Measurements from ENCODE around the gene EIF2A.
A peak's percentile ranks its signal among the peaks of the same experiment; 100 is the strongest.
"Not testable (repeated sequence)": the region's sequence is repeated elsewhere in the genome, so short reads cannot be mapped to it uniquely, and the experiment has no call there.

Gene EIF2A

GRCh38 chr3:150543531-150543930 is 3.1 kb upstream of the EIF2A start:
- DNase-seq (ENCODE audit: low read depth in 2 of 2): no peak

DNA sequence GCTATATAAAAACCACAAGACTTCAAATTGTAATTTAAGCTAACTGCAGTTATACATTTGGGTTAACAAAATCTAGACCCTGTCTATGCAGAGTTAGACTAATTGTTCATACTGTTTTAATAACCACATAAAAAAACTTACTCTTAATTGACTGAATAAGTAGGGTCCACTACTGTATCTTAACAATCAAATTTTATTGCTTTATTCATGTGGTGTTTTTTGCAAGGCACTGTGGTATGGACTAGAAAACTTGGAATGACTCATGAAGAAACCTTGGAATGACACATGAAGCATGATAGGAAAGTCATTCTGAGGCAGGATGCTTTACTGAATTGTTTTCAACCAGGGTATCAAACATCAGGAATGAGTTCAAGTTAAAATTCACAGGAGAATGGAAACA is 2.5 kb upstream of the EIF2A start:
- DNase-seq (ENCODE audit: low read depth in 2 of 2): no peak

DNA sequence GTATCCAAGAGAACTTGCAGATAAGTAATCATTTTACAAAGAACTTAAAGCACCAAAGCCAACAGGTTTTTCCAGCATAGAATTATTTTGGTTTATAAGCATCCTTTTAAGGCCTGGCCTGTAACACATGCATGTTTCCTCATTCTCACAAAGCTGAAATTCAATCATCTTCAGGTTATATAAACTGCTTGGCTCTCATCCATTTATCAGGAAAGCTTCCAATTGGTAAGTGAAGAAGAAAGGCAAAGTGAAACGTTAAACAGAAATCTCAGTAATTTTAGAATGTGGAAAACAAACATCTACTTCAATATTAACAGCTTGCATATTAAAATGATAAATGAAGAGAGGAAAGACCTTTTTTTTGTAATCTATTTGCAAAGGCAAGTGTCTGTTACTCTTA is 1.9 kb upstream of the EIF2A start:
- no peak for DNase-seq (ENCODE audit: low read depth in 2 of 2)

DNA sequence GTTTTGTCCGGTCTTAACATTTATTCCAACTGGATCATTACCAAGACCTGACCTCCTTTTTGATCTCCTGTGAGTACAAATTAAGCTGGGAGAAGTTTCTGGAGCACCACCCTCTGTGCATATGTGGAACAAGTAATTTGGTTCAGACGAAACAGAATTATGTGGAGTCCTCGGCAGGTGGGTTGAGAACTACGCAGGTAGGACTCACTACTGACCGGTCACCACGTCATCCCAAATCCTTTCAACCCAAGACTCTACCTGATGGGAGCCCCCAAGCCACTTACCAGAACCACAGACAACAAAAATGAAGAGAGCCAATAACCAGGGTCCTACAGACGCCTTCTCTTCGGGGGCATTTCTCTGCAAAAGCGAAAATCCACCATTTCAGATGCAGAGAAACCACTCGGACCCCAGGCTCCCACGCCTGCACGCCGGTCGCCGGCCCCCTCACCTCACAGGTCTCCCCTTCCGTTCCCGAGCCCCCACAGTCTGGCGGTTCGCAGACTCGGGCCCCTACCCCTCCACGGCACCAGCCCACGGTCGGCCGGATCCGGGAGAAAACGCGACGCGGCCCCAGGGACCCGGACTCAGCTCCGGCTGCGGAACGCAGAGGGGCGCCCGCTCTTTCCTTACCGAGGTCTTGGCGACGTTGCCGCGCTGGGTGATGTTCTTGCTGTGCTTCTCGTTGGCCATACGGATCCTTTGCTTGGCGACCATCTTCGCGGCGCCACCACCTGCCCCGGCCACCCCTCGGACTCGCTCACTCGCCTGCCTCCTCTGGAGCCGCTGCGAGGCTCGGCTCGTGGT is 965 bp upstream of the EIF2A start:
- peak; percentile 11 to 17 for DNase-seq (ENCODE audit: low read depth in 2 of 2)

DNA sequence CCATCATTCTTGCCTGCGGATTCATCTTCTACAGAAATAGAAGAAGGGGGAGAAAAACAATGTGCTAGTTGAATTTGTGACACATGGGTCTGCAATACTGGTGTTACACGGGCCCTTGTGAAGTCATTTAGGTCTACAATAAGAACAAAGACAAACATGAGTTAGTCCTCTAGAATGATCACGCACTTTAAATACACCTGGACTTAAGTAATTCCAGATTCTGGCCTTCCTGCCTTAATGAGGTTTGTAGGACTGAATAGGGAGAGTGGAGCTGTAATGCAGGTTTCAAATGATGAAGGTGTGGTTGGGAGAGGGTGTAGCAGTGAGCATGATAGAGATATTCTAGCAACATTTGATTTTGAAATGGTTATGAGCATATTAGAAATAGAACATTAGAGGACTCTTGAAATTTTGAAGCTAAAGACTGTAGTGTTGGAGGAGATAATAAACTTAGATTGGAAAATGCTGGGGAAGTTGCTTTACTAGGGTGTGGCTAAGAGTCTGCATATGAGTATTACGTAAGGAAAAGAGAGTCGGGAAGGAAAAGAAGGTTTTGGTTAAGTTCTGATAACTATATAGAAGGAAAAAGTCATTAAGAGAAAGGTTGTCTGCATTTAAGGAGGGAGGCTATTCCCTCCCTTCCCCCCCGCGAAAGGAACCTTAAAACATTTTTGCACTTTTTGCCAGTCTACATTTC is 606 bp downstream of the EIF2A start:
- DNase-seq (ENCODE audit: low read depth in 2 of 2): no peak

GRCh38 chr3:150555859-150556436 is 9.4 kb downstream of the EIF2A start:
- no peak for DNase-seq (ENCODE audit: low read depth in 2 of 2)

- no peak for DNase-seq (ENCODE audit: low read depth in 2 of 2)
Observed at GRCh38 chr3:150556792-150557191, 10.2 kb downstream of the EIF2A start.

DNA sequence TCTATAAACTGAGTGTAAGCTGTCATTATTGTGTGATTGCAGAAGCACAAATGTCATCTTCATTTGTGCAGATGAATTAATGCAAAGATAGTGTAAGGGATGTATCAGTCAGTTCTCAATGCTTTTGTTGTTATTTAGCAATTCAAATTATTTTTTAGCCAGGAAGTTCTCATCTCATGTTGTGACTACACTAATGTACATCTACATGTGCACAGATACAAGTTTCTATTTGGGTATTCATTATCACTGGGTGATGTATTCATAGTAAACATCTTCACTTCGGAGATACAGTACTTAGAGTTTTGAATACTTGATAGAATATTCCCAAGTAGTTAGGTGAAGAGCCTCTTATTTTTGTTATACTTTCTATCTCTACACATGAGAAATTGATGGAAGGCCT is 11.1 kb downstream of the EIF2A start:
- no peak for DNase-seq (ENCODE audit: low read depth in 2 of 2)

DNA sequence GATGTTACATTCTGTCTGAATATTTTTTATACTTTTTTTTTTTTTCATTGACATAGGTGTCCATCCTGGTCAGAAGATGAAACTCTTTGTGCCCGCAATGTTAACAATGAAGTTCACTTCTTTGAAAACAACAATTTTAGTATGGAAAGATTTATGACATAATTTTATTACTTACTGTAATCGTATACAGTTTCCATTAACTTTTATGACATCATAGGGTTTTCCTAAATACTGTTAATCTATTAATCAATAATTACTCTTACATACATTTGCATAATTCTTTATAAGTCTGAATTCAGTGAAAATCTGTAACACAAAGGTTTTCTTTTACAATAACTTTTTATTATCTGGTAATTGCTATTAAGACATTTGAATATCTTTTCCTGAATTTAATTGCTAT is 17.7 kb downstream of the EIF2A start:
- DNase-seq (ENCODE audit: low read depth in 2 of 2): no peak

GRCh38 chr3:150567328-150567727 is 20.7 kb downstream of the EIF2A start:
- DNase-seq (ENCODE audit: low read depth in 2 of 2): no peak

GRCh38 chr3:150577855-150578254 is 31.3 kb downstream of the EIF2A start:
- no peak for DNase-seq (ENCODE audit: low read depth in 2 of 2)

GRCh38 chr3:150581174-150581573 is 34.6 kb downstream of the EIF2A start:
- no peak for DNase-seq (ENCODE audit: low read depth in 2 of 2)

DNA sequence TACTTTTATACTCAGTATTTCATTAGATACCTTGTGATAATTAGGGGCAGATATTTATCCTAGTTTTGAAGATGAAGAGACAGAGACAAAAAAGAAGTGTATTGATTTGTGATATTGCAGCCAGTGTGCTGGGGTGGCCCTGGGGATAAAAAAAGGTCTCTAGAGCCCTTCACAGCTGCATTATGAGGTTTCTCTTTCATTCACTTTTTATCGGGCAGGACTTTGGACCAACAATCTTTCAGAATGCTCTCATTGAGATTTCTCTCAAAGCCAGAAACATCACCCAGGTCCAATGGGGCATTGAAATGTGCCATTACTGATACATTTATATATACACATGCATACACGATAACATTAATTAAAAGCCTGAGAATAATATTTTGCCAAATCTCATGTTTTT is 36.0 kb downstream of the EIF2A start:
- no peak for DNase-seq (ENCODE audit: low read depth in 2 of 2)

- DNase-seq (ENCODE audit: low read depth in 2 of 2): no peak
Observed at GRCh38 chr3:150583028-150583427, 36.4 kb downstream of the EIF2A start.

- no peak for DNase-seq (ENCODE audit: low read depth in 2 of 2)
Observed at GRCh38 chr3:150588027-150588830, 41.6 kb downstream of the EIF2A start.

DNA sequence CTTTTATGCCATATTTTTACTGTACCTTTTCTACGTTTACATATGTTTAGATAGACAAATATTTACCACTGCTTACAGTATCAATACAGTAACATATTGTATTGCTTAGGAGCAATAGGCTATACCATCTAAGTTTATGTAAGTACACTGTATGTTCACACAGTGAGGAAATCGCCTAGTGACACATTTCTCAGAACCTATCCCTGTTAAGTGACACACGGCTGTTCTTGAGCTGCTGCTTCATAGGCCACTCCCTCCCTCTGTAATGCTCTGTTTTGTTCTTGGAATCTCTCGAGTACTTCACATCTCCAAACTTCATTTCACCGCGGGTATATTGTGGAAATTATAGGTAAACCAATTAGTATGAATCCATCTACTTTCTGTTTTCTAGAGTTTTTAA is 43.2 kb downstream of the EIF2A start:
- DNase-seq (ENCODE audit: low read depth in 2 of 2): no peak

DNA sequence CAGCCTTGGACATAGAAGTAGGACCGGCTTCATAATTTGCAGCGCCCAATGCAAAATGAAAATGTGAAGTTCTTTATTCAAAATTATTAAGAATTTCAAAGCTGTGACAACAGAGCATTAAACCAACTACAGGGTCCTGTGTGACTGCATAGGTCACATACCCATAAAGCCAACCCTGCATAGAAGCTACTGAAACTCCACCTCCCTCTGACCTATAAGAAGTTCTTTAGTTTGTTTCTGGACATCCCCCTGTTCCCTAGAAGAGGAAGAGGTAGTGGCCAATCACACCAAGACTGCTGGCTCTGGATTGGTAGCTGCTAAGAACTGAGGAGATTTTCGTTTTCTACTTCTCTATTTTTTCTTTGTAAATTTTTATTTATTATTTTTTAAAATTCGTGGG is 47.6 kb downstream of the EIF2A start:
- no peak for DNase-seq (ENCODE audit: low read depth in 2 of 2)

- no peak for DNase-seq (ENCODE audit: low read depth in 2 of 2)
Observed at GRCh38 chr3:150597646-150598045, 51.1 kb downstream of the EIF2A start.

GRCh38 chr3:150599611-150600297 is 53.2 kb downstream of the EIF2A start:
- no peak for DNase-seq (ENCODE audit: low read depth in 2 of 2)

- DNase-seq (ENCODE audit: low read depth in 2 of 2): not testable (repeated sequence)
Observed at GRCh38 chr3:150600647-150601530, 54.3 kb downstream of the EIF2A start.

All from stimulated activated CD4-positive, alpha-beta T cell treated with anti-CD3 and anti-CD28 coated beads, Interleukin-12 subunit alpha, Interleukin-12 subunit beta, amount 100 ng/mL, for 24 hours (primary cell).